Neutrophil (primary cell): ENCODE results near the gene FBXL17.

Source experiments
- H3K27ac ChIP-seq: fragments of 200-600 bp; sonication (generic); 2 replicates; pipeline ENCODE4 v1.5.1; 2016; ENCODE audit warnings: mild to moderate bottlenecking, moderate library complexity
- H3K27me3 ChIP-seq: fragments of 200-600 bp; sonication (generic); 2 replicates; pipeline ENCODE4 v1.6.0; 2016; ENCODE audit warnings: mild to moderate bottlenecking
- H3K36me3 ChIP-seq: fragments of 200-600 bp; sonication (generic); 2 replicates; pipeline ENCODE4 v1.5.1; 2017
- H3K4me1 ChIP-seq, 2 experiments: fragments of 200-600 bp in 1 of 2; sonication (generic) in 1 of 2; 1 replicate in 1 of 2; 2 replicates in 1 of 2; pipeline versions ENCODE4 v1.5.1 to v1.6.1; 2013 to 2016; ENCODE audit warnings: low read depth in 1 of 2, low read length in 1 of 2, mild to moderate bottlenecking in 1 of 2, moderate library complexity in 1 of 2; ENCODE audit not compliant: control insufficient read depth in 1 of 2, insufficient read depth in 1 of 2
- H3K4me3 ChIP-seq, 2 experiments: fragments of 200-600 bp in 1 of 2; sonication (generic) in 1 of 2; 1 replicate in 1 of 2; 2 replicates in 1 of 2; pipeline ENCODE4 v1.5.1; 2013 to 2016; ENCODE audit warnings: low read depth in 1 of 2, low read length in 1 of 2, mild to moderate bottlenecking in 1 of 2, moderate library complexity in 1 of 2
- H3K9me3 ChIP-seq: fragments of 200-600 bp; sonication (generic); 2 replicates; pipeline ENCODE4 v1.5.1; 2016
- TF ChIP-seq, protein P1 (sequence below): fragments of 200-600 bp; sonication (generic); IDR thresholded peaks from 2 replicates; pipeline ENCODE4 v1.5.1; 2016; ENCODE audit warnings: antibody characterized with exemption

The FBXL17 gene

GRCh38 chr5:107919969-107920368, 461.9 kb downstream of the FBXL17 start:
- TF ChIP-seq, protein P1, sequence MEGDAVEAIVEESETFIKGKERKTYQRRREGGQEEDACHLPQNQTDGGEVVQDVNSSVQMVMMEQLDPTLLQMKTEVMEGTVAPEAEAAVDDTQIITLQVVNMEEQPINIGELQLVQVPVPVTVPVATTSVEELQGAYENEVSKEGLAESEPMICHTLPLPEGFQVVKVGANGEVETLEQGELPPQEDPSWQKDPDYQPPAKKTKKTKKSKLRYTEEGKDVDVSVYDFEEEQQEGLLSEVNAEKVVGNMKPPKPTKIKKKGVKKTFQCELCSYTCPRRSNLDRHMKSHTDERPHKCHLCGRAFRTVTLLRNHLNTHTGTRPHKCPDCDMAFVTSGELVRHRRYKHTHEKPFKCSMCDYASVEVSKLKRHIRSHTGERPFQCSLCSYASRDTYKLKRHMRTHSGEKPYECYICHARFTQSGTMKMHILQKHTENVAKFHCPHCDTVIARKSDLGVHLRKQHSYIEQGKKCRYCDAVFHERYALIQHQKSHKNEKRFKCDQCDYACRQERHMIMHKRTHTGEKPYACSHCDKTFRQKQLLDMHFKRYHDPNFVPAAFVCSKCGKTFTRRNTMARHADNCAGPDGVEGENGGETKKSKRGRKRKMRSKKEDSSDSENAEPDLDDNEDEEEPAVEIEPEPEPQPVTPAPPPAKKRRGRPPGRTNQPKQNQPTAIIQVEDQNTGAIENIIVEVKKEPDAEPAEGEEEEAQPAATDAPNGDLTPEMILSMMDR: no peak
- Histone ChIP-seq H3K36me3 (no peaks in the 10 kb centered on the region), H3K27ac (no peak overlapping the region)

DNA sequence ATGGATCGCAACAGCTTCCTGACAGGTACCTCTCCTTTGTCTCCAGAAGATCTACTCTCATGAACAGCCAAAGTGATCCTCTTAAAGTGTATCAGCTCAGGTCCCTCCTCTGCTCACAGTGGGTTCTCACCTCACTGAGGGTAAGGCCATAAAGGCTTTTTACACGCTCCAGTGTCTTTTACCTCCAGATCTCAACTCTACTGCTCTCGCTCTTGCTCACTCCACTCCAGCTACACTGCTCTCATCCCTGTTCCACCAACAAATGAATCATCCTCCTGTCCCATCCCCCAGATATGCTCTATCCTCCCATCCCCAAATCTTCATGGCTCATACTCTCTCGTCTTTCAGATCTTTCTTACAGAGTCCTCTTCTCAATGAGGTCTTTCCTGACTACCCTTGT, 462.5 kb downstream of the FBXL17 start:
- no peaks in the 10 kb centered on the region for H3K4me1 ChIP-seq
- TF ChIP-seq, protein P1: no peak
- no peaks in the 10 kb centered on the region for H3K27me3 ChIP-seq
- no peak overlapping the region for H3K4me3 ChIP-seq
- H3K9me3 ChIP-seq: no peaks in the 10 kb centered on the region
- no peak overlapping the region for H3K27ac ChIP-seq
- no peaks in the 10 kb centered on the region for H3K36me3 ChIP-seq

More at GRCh38 chr5:107919969-107920368, 461.9 kb downstream of the FBXL17 start:
- H3K4me1 ChIP-seq: no peaks in the 10 kb centered on the region
- H3K27me3 ChIP-seq: no peaks in the 10 kb centered on the region
- H3K4me3 ChIP-seq: no peak overlapping the region
- no peaks in the 10 kb centered on the region for H3K9me3 ChIP-seq

- H3K27me3 ChIP-seq: no peaks in the 10 kb centered on the region
- no peaks in the 10 kb centered on the region for H3K4me1 ChIP-seq
- H3K4me3 ChIP-seq: no peak overlapping the region
- no peaks in the 10 kb centered on the region for H3K9me3 ChIP-seq
- H3K36me3 ChIP-seq: no peaks in the 10 kb centered on the region
- TF ChIP-seq, protein P1: no peak
- no peak overlapping the region for H3K27ac ChIP-seq
Measured at GRCh38 chr5:107917983-107918382, 463.9 kb downstream of the FBXL17 start.

DNA sequence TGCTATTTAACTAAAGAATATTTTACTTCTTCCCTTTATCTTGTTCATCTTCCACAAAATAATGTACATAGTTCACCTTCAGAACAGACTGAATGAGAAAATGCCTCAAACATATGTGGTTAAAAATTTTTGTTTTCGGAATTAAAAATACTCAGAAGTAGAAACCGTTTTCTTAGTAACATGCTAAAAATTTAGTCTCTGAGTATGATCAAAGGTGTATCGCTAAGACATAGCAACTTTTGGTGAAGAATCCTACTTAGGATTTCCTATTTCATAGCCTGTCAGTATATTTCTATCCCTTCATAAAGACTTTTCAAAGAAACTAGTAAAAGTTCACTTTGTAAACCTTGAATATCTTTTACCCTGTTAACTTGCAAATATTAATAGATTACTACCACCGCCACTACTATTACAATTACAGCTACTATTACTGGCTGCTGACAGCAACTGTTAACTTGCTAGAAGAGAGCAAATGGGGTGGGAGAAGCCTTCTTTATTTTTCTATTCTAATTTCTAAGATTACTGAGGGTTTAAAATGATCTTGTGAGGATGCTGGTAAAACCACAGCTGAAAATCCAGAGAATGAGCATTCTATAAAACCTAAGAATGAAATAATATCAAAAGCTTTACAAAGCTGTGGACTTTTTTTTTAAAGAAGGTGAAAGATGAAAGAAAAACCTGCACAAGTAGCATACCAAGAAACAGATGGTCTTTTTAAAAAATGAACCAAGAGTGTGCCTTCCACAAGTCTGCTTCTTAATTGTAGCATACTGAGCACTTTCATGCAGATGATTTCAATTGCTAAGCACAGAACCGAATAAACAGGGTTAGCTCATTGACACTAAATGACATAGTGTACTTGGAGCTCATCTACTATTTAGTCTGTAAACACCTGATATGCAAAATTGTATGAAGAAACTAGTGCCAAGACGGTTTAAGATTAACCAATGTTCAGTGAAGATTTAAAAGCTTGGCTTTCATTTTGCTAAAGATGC, 464.9 kb downstream of the FBXL17 start:
- Histone ChIP-seq H3K36me3 (no peaks in the 10 kb centered on the region), H3K4me1 (no peaks in the 10 kb centered on the region), H3K4me3 (no peak overlapping the region), H3K27ac (no peak overlapping the region), H3K9me3 (no peaks in the 10 kb centered on the region), H3K27me3 (no peaks in the 10 kb centered on the region)
- TF ChIP-seq, protein P1: no peak

- Histone ChIP-seq H3K4me3 (no peak overlapping the region), H3K4me1 (no peaks in the 10 kb centered on the region), H3K36me3 (no peaks in the 10 kb centered on the region), H3K27ac (no peak overlapping the region), H3K9me3 (no peaks in the 10 kb centered on the region), H3K27me3 (no peaks in the 10 kb centered on the region)
- TF ChIP-seq, protein P1: no peak
Measured at GRCh38 chr5:107915176-107915812, 466.6 kb downstream of the FBXL17 start.
